ENCODE results near the gene SLC25A20.

Gene SLC25A20

GRCh38 chr3:48848816-48849515 lies 49.7 kb downstream of the SLC25A20 start:
- Histone ChIP-seq H3K79me2 (ENCODE audit: insufficient read depth, low read length) (peaks cover 20% of the 10 kb centered on the region), H3K9me3 (ENCODE audit: low read length) (peaks cover 3% of the 10 kb centered on the region; the same call in 1 of the 2 replicates), H4K20me1 (ENCODE audit: insufficient read depth, low read length) (no peaks in the 10 kb centered on the region), H3K9ac (ENCODE audit: low read length) (peak overlapping the region; percentile 80; the same call in 1 of the 2 replicates), H3K27me3 (ENCODE audit: insufficient read depth, low read length) (no peaks in the 10 kb centered on the region), H3K4me2 (ENCODE audit: low read length) (peak overlapping the region; percentile 77), H3K4me3 (ENCODE audit: low read depth, low read length, poor library complexity, severe bottlenecking) (peak overlapping the region; percentile 86), H3K9me2 (ENCODE audit: low read depth, low read length) (no peaks in the 10 kb centered on the region), H3K27ac (ENCODE audit: low read depth, low read length, poor library complexity, severe bottlenecking) (peak overlapping the region; percentile 69), H3K4me1 (ENCODE audit: insufficient read depth, low read length, severe bottlenecking) (peaks cover 52% of the 10 kb centered on the region), H2AFZ (ENCODE audit: low read length) (no peak overlapping the region), H3K36me3 (ENCODE audit: insufficient read depth, low read length) (peaks cover 7% of the 10 kb centered on the region; the same call in 1 of the 2 replicates), H3F3A (ENCODE audit: insufficient read depth, low read length) (no peaks in the 10 kb centered on the region)
- TF ChIP-seq CTCF (IDR thresholded peaks at IDR 0.05; ENCODE audit: low read length), result no peak
- no peak for TF ChIP-seq EZH2 (IDR thresholded peaks at IDR 0.05; ENCODE audit: borderline replicate concordance, low read length)

- H3K36me3 ChIP-seq (ENCODE audit: insufficient read depth, low read length), result peaks cover 7% of the 10 kb centered on the region; the same call in 1 of the 2 replicates
- no peaks in the 10 kb centered on the region for H3K9me2 ChIP-seq (ENCODE audit: low read depth, low read length)
- H3K9ac ChIP-seq (ENCODE audit: low read length), result peak within 1 kb of the TSS; percentile 80
- H3K4me1 ChIP-seq (ENCODE audit: insufficient read depth, low read length, severe bottlenecking), result peaks cover 52% of the 10 kb centered on the region
- H4K20me1 ChIP-seq (ENCODE audit: insufficient read depth, low read length), result no peaks in the 10 kb centered on the region
- H3K27me3 ChIP-seq (ENCODE audit: insufficient read depth, low read length), result no peaks in the 10 kb centered on the region
- peak within 1 kb of the TSS; percentile 77 for H3K4me2 ChIP-seq (ENCODE audit: low read length)
- no peak for TF ChIP-seq CTCF (IDR thresholded peaks at IDR 0.05; ENCODE audit: low read length)
- TF ChIP-seq EZH2 (IDR thresholded peaks at IDR 0.05; ENCODE audit: borderline replicate concordance, low read length), result no peak
- H3F3A ChIP-seq (ENCODE audit: insufficient read depth, low read length), result no peaks in the 10 kb centered on the region
- no peak within 1 kb of the TSS for H2AFZ ChIP-seq (ENCODE audit: low read length)
- H3K4me3 ChIP-seq (ENCODE audit: low read depth, low read length, poor library complexity, severe bottlenecking), result peak within 1 kb of the TSS; percentile 86
- peaks cover 3% of the 10 kb centered on the region; the same call in 1 of the 2 replicates for H3K9me3 ChIP-seq (ENCODE audit: low read length)
- H3K79me2 ChIP-seq (ENCODE audit: insufficient read depth, low read length), result peaks cover 20% of the 10 kb centered on the region
- peak within 1 kb of the TSS; percentile 69 for H3K27ac ChIP-seq (ENCODE audit: low read depth, low read length, poor library complexity, severe bottlenecking)
These were observed 50.9 kb downstream of the SLC25A20 start, which contains the start of gene PRKAR2A for GRCh38 chr3:48847504-48848423. TSS of gene PRKAR2A (minus strand) at chr3:48847874. CDS start at chr3:48847596, 278 bp downstream.

GRCh38 chr3:48847053-48847503 lies 51.6 kb downstream of the SLC25A20 start:
- Histone ChIP-seq H3K27me3 (ENCODE audit: insufficient read depth, low read length) (no peaks in the 10 kb centered on the region), H3K9me2 (ENCODE audit: low read depth, low read length) (no peaks in the 10 kb centered on the region), H4K20me1 (ENCODE audit: insufficient read depth, low read length) (no peaks in the 10 kb centered on the region), H3K4me3 (ENCODE audit: low read depth, low read length, poor library complexity, severe bottlenecking) (peak overlapping the region; percentile 86), H3K4me1 (ENCODE audit: insufficient read depth, low read length, severe bottlenecking) (peaks cover 47% of the 10 kb centered on the region), H3K9ac (ENCODE audit: low read length) (peak overlapping the region; percentile 80), H3K36me3 (ENCODE audit: insufficient read depth, low read length) (peaks cover 7% of the 10 kb centered on the region; the same call in 1 of the 2 replicates), H2AFZ (ENCODE audit: low read length) (no peak overlapping the region), H3K9me3 (ENCODE audit: low read length) (peaks cover 3% of the 10 kb centered on the region; the same call in 1 of the 2 replicates), H3K4me2 (ENCODE audit: low read length) (peak overlapping the region; percentile 77), H3F3A (ENCODE audit: insufficient read depth, low read length) (no peaks in the 10 kb centered on the region), H3K27ac (ENCODE audit: low read depth, low read length, poor library complexity, severe bottlenecking) (peak overlapping the region; percentile 36), H3K79me2 (ENCODE audit: insufficient read depth, low read length) (peaks cover 20% of the 10 kb centered on the region)
- no peak for TF ChIP-seq EZH2 (IDR thresholded peaks at IDR 0.05; ENCODE audit: borderline replicate concordance, low read length)
- TF ChIP-seq CTCF (IDR thresholded peaks at IDR 0.05; ENCODE audit: low read length), result no peak

Measured in OCI-LY1 (cell line).